HG03442 (cell line): ENCODE data around the gene SCUBE1.

Source experiments
- ATAC-seq: cut with Tn5 transposase; IDR thresholded peaks from one replicate; pipeline ENCODE4 v1.9.1; 2021; ENCODE audit warnings: mild to moderate bottlenecking, moderate library complexity; ENCODE audit not compliant: unreplicated experiment

Gene SCUBE1

GRCh38 chr22:43304831-43305590, 38.2 kb downstream of the SCUBE1 start:
- ATAC-seq = no peak

- ATAC-seq = no peak
Observed at GRCh38 chr22:43303751-43304150, 39.4 kb downstream of the SCUBE1 start.

- no peak for ATAC-seq
Observed at GRCh38 chr22:43303166-43303565, 40.0 kb downstream of the SCUBE1 start.

GRCh38 chr22:43302531-43303041, 40.6 kb downstream of the SCUBE1 start:
- no peak for ATAC-seq

GRCh38 chr22:43301866-43302265, 41.3 kb downstream of the SCUBE1 start:
- no peak for ATAC-seq

- ATAC-seq = no peak
Observed at GRCh38 chr22:43300891-43301676, 42.1 kb downstream of the SCUBE1 start.

- ATAC-seq = no peak
Observed at GRCh38 chr22:43299736-43300135, 43.4 kb downstream of the SCUBE1 start.

GRCh38 chr22:43298062-43298801, 44.9 kb downstream of the SCUBE1 start:
- ATAC-seq = no peak

GRCh38 chr22:43297270-43298061, 45.7 kb downstream of the SCUBE1 start:
- ATAC-seq = no peak

GRCh38 chr22:43296276-43296902, 46.8 kb downstream of the SCUBE1 start:
- no peak for ATAC-seq

- no peak for ATAC-seq
Observed at GRCh38 chr22:43295660-43296059, 47.5 kb downstream of the SCUBE1 start.

GRCh38 chr22:43295173-43295572, 48.0 kb downstream of the SCUBE1 start:
- ATAC-seq = no peak

- ATAC-seq = no peak
Observed at GRCh38 chr22:43293655-43294392, 49.3 kb downstream of the SCUBE1 start.

- no peak for ATAC-seq
Observed at GRCh38 chr22:43293259-43293654, 49.9 kb downstream of the SCUBE1 start.

- ATAC-seq = no peak
Observed at GRCh38 chr22:43292630-43293018, 50.5 kb downstream of the SCUBE1 start.

GRCh38 chr22:43291381-43291780, 51.8 kb downstream of the SCUBE1 start:
- ATAC-seq = no peak

GRCh38 chr22:43289976-43290721, 53.0 kb downstream of the SCUBE1 start:
- no peak for ATAC-seq

GRCh38 chr22:43289531-43289963, 53.6 kb downstream of the SCUBE1 start:
- ATAC-seq = no peak
